Colonic mucosa (tissue), 4 donors: ENCODE measurements around the gene PEX10. TPM values are rescaled to one million over a fixed set of nuclear protein-coding genes. Genes with fewer than 3 reads are reported as not detected.

Experiments used
- DNase-seq: peaks from one replicate; pipeline ENCODE4 v3.0.0-alpha.2; 2020
- H3K27ac ChIP-seq: fragments of 200-600 bp; one replicate; pipeline ENCODE4 v1.8.0; 2021
- H3K27me3 ChIP-seq: fragments of 200-600 bp; one replicate; pipeline ENCODE4 v1.8.0; 2021
- H3K36me3 ChIP-seq: fragments of 200-600 bp; one replicate; pipeline ENCODE4 v1.8.0; 2021
- H3K4me1 ChIP-seq: fragments of 200-600 bp; one replicate; pipeline ENCODE4 v1.8.0; 2021; ENCODE audit warnings: mild to moderate bottlenecking
- H3K4me3 ChIP-seq: fragments of 200-600 bp; one replicate; pipeline ENCODE4 v1.8.0; 2021
- H3K9ac ChIP-seq, 2 donors: one replicate each; pipeline ENCODE4 v1.7.0; 2013; ENCODE audit warnings: control low read depth in 2 of 2, low read depth in 2 of 2, low read length in 2 of 2
- H3K9me3 ChIP-seq: fragments of 200-600 bp; one replicate; pipeline ENCODE4 v1.8.0; 2021
- intact Hi-C: fragments of 100-400 bp; cut with DNase I; formaldehyde crosslinking; loops from one replicate; pipeline ENCODE4 v1.14.1; 2022
- total RNA-seq, 2 donors: library from RNA; stranded (reverse); fragmentation: NEBNext Ultra II Directional in 1 of 2; extraction: Animal tissue kit (Norgen Biotek cat#: 25700) in 1 of 2; gene quantifications; one replicate each; pipeline ENCODE4 v1.2.1, GENCODE V29; 2021
- TF ChIP-seq, protein P1 (sequence below): fragments of 200-600 bp; IDR thresholded peaks from one replicate; pipeline ENCODE4 v1.8.0; 2022; ENCODE audit warnings: antibody characterized with exemption, mild to moderate bottlenecking
- donor health status: healthy.
- donor health status: DM: no; HTN: no; CAD: no.
- donor health status: DM: no; HTN: no; CAD: no.

Gene PEX10
- total RNA-seq, 2 donors from 2014 or later = 15.0 to 22.7 TPM

DNA sequence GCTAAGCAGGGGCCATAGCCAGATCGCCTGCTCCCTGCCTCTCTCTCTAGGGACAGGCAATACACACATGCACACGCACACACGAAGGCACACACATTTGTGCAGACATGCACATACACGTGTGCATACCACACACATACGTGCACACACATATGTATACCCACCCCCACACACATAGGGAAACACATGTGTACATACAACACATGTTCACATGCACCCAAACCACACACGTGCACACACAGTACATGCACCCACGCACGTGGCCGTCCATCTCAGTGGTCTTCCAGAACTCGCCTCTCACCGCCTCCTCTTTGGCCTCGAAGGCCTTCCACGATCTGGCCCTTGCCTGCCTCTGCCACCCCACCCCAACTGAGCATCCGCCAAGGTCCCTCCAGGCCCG lies 25.3 kb upstream of the PEX10 start:
- peaks cover under 1% of the 10 kb centered on the region for H3K27me3 ChIP-seq

DNA sequence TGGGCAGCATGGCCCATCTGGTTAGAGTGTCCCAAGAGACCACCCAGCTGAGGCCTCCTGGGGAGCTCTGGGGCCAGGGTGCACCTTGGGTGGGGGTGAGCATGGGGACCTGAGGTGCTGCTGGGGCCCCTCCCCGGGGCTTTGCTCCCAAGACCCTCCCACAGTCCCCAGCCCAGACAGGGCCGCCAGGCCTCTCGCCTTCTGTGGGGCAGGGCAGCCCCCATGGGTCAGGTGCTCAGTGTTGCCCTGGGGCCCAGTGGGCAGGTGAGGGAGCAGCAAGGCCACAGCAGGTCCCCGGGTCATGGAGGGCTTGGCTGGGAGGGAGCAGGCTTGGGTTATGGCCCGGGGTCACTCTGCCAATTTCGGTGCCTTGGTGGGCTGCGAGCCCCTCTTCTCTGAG lies 24.5 kb upstream of the PEX10 start:
- no peak overlapping the region for H3K4me3 ChIP-seq
- H3K4me1 ChIP-seq = no peaks in the 10 kb centered on the region
- DNase-seq = no peak
- intact Hi-C loops = no loop called here
- TF ChIP-seq, protein P1, sequence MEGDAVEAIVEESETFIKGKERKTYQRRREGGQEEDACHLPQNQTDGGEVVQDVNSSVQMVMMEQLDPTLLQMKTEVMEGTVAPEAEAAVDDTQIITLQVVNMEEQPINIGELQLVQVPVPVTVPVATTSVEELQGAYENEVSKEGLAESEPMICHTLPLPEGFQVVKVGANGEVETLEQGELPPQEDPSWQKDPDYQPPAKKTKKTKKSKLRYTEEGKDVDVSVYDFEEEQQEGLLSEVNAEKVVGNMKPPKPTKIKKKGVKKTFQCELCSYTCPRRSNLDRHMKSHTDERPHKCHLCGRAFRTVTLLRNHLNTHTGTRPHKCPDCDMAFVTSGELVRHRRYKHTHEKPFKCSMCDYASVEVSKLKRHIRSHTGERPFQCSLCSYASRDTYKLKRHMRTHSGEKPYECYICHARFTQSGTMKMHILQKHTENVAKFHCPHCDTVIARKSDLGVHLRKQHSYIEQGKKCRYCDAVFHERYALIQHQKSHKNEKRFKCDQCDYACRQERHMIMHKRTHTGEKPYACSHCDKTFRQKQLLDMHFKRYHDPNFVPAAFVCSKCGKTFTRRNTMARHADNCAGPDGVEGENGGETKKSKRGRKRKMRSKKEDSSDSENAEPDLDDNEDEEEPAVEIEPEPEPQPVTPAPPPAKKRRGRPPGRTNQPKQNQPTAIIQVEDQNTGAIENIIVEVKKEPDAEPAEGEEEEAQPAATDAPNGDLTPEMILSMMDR = no peak
- no peaks in the 10 kb centered on the region for H3K9me3 ChIP-seq
- no peaks in the 10 kb centered on the region for H3K27me3 ChIP-seq
- no peak overlapping the region for H3K27ac ChIP-seq
- no peak overlapping the region for H3K9ac ChIP-seq
- no peaks in the 10 kb centered on the region for H3K36me3 ChIP-seq

More for the DNA sequence above, 25.3 kb upstream of the PEX10 start:
- DNase-seq = no peak
- intact Hi-C loops = no loop called here
- Histone ChIP-seq H3K9ac (peak overlapping the region in 1 of 2 donors; percentile 19), H3K9me3 (no peaks in the 10 kb centered on the region), H3K4me3 (no peak overlapping the region), H3K27ac (no peak overlapping the region), H3K4me1 (no peaks in the 10 kb centered on the region), H3K36me3 (no peaks in the 10 kb centered on the region)
- TF ChIP-seq, protein P1 = no peak

DNA sequence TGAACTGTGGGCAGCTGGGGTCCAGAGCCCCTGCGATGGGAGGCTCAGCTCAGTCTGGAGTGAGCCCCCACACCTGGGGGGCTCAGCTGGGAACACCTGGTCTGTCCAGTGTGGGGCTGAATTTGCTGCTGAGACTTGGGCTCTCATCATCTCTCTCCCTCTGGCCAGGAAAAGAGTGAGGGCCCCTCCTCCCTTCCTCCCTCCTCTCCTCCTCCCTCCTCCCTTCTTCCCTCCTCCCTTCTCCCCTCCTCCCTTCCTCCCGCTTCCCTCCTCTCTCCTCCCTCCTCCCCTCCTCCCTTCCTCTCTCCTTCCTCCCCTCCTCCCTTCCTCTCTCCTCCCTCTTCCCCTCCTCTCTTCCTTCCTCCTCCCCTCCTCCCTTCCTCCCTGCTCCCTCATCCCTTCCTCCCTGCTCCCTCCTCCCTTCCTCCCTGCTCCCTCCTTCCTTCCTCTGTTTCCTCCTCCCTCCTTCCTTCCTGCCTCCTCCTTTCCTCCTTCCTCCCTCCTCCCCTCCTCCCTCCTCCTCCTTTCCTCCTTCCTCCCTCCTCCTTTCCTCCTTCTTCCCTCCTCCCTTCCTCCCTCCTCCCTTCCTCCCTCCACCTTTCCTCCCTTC lies 23.5 kb upstream of the PEX10 start:
- H3K4me1 ChIP-seq = no peaks in the 10 kb centered on the region
- H3K9ac ChIP-seq = no peak overlapping the region
- H3K4me3 ChIP-seq = no peak overlapping the region
- DNase-seq = no peak
- H3K27me3 ChIP-seq = no peaks in the 10 kb centered on the region
- H3K27ac ChIP-seq = no peak overlapping the region
- H3K9me3 ChIP-seq = no peaks in the 10 kb centered on the region
- no peaks in the 10 kb centered on the region for H3K36me3 ChIP-seq
- intact Hi-C loops = no loop called here
- TF ChIP-seq, protein P1 = no peak

DNA sequence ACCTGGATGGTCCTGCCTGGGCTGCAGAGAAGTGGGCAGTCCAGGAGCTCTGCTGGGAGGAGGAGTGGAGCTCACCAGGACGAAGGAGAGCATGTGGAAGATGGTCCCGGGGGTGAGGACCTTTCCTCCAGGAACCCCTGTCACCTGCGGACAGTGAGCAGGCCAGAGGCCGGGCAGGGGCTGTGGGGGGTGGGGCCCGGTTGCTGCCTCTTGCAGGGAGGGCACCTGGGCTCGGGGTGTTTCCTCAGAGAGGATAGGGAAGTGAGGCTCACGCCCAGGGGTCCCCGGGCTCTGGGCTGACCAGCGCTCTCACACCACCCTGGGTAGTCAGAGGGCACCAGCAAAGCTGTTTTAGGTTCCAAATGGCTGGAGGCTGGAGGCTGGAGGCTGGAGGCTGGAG lies 22.7 kb upstream of the PEX10 start:
- TF ChIP-seq, protein P1 = no peak

DNA sequence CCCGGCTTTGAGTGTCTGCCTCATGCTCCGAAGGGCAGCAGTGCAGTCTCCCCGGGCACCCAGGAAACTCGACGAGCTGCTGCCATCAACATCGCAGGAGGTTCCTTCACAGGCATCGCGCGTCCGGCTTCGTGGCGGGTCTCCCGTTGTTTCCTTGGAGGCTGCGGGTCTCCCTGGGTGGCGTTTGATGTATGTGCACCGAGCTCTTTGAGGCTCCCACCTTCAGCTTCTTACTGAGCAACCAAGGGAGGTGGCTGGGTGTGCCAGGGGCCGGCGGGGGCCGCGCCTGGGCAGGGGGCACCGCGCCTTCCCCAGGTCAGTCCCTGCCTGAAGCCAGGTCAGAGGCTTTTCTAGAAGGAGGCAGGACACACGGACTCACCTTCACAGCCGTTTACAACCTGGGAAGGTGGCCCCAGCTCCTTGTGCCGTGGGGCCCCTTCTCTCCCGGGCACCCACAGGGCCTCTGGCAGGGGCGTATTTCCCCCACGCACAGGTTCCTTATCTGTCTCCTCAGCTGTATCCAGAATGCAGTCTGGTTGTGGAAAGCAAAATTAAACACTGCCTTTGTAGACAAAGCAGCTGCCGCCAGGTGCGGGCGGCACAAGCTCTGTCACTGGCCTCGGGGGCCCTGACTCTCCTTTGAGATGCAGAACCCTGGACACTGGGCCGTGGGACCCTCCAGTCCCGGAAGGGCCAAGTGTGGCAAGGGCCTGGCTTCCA lies 21.7 kb upstream of the PEX10 start:
- TF ChIP-seq, protein P1 = no peak
- no peak for DNase-seq
- no peaks in the 10 kb centered on the region for H3K27me3 ChIP-seq
- no peak overlapping the region for H3K9ac ChIP-seq
- intact Hi-C loops = no loop called here
- no peaks in the 10 kb centered on the region for H3K36me3 ChIP-seq
- H3K4me3 ChIP-seq = no peak overlapping the region
- H3K27ac ChIP-seq = no peak overlapping the region
- H3K4me1 ChIP-seq = no peaks in the 10 kb centered on the region
- H3K9me3 ChIP-seq = no peaks in the 10 kb centered on the region

More for the DNA sequence above, 22.7 kb upstream of the PEX10 start:
- intact Hi-C loops = no loop called here
- Histone ChIP-seq H3K9me3 (no peaks in the 10 kb centered on the region), H3K4me3 (no peak overlapping the region), H3K4me1 (no peaks in the 10 kb centered on the region), H3K27ac (no peak overlapping the region), H3K27me3 (no peaks in the 10 kb centered on the region), H3K36me3 (no peaks in the 10 kb centered on the region), H3K9ac (no peak overlapping the region)
- no peak for DNase-seq
